HG03039 (cell line): ENCODE measurements around the gene LRMDA.

Experiments used
- ATAC-seq: cut with Tn5 transposase; IDR thresholded peaks from one replicate; pipeline ENCODE4 v1.9.1; 2021; ENCODE audit warnings: mild to moderate bottlenecking, moderate library complexity; ENCODE audit not compliant: unreplicated experiment

The LRMDA gene

GRCh38 chr10:76430061-76430645, 998.7 kb downstream of the LRMDA start:
- no peak for ATAC-seq

GRCh38 chr10:76432016-76433012, 1000.9 kb downstream of the LRMDA start:
- no peak for ATAC-seq

GRCh38 chr10:76433161-76434005, 1002.0 kb downstream of the LRMDA start:
- no peak for ATAC-seq

- no peak for ATAC-seq
These were observed 1003.7 kb downstream of the LRMDA start for GRCh38 chr10:76435157-76435556.

GRCh38 chr10:76436401-76436811, 1005.0 kb downstream of the LRMDA start:
- no peak for ATAC-seq

- ATAC-seq: no peak
These were observed 1005.6 kb downstream of the LRMDA start for GRCh38 chr10:76436981-76437380.

- ATAC-seq: no peak
These were observed 1009.0 kb downstream of the LRMDA start for GRCh38 chr10:76440426-76440825.

- ATAC-seq: no peak
These were observed 1010.7 kb downstream of the LRMDA start for GRCh38 chr10:76442113-76442512.

DNA sequence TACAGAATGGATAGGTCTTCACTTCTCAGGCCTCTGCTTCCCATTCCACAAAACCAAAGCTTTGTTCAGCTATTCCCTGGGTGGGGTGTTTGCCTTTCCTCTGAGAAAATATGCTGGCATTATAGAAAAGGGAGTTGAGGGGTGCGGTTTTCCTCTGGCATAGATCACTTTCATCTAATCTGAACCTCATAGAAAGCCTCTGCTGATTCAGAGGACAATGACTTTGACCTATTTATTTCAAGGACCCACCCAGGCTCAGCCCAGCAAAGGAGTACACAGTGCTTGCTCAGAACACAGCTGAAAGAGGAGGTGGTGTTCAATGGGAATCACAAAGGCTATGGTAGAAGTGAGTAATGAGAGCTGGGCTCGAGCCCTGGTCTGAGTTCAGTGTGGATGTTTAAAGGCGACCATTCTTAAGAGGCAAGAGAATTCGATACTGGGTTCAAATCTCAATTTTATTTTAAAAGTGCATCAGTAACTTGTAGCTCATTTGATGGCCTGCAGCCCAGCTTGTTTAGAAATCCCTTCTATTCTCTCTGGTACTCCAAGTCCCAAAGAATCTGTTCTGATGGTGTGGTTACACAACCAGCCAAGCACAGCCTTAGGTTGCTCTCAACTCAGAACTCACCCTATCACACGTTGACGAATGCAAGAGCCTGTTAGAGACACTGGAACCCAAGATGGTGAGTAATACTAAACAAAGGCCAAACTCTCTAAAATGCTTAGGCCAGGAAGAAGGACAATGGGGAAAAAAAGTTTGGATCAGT, 1012.8 kb downstream of the LRMDA start:
- no peak for ATAC-seq

GRCh38 chr10:76447578-76447977, 1016.2 kb downstream of the LRMDA start:
- no peak for ATAC-seq

DNA sequence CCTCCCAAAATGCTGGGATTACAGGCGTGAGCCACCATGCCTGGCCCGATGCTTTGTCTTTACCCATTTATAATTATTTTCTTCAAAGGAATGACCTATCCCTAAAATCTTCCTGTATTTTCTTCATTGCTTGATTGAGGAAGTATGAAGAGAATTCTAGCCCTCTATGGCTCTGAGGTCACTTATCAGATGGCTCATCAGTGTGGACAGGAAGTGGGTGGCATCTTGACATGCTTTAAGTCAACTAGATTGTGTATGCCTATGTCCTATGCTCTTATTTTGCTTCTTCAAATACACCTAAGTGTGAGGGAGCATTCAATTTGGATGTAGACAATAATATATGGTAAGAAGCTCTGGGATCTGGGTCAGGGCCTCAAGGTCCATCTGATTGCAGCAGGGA, 1020.5 kb downstream of the LRMDA start:
- no peak for ATAC-seq

- ATAC-seq: no peak
These were observed 1021.9 kb downstream of the LRMDA start for GRCh38 chr10:76453332-76453731.

DNA sequence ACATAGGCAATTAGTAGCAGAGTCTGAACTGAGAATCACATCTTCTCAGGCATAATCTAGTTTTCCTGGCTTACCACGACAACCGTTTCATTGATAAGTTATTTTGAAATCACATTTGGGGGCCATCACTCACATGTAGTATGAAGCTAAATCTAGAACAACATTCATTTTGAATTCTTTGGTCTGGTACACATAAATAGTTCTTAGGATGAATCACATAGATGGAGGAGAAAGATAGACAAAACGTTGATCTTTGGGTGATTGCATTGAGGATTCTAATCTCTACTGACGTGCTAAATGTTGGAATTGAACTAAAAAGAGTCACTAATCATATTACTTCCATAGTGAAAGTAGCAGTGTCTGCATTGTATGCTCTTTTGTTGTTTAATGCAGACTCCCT, 1022.6 kb downstream of the LRMDA start:
- no peak for ATAC-seq

GRCh38 chr10:76454506-76455140, 1023.2 kb downstream of the LRMDA start:
- ATAC-seq: no peak

- ATAC-seq: no peak
These were observed 1024.8 kb downstream of the LRMDA start for GRCh38 chr10:76456197-76456596.

DNA sequence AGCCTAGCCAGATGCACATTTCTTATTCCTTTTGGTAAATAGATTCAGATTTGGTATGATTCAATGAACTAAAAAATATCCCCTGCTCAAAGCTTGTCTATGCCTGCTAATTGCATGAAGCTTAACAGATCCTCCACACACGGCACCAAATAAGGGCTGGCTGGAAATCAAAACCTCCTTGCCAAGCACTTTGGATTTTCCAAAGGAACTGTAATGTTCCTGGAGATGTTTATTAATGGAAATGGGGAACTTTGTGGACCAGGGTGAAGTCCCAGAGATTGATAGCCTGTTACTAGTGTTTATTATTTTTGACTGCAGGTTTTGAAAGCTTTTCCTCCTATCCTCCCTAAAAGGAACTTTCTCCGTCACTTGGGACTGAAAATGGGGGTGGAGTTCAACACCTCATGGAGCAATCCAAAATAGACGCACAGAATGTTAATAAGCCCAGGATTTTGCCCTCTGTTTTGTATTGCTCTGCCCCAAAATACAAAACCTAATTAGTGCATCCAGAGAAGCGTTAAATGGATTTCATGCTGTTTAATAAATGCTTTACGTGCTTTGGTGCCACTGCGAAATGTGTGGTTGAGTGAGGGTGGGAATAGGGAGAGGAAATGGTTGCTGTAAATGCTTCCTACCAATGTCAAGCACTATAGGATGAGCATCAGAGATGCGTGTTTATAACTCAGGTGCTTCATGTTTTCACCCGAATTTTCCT, 1027.7 kb downstream of the LRMDA start:
- no peak for ATAC-seq

- no peak for ATAC-seq
These were observed 1029.6 kb downstream of the LRMDA start for GRCh38 chr10:76461024-76461423.

GRCh38 chr10:76463111-76463510, 1031.7 kb downstream of the LRMDA start:
- ATAC-seq: no peak

DNA sequence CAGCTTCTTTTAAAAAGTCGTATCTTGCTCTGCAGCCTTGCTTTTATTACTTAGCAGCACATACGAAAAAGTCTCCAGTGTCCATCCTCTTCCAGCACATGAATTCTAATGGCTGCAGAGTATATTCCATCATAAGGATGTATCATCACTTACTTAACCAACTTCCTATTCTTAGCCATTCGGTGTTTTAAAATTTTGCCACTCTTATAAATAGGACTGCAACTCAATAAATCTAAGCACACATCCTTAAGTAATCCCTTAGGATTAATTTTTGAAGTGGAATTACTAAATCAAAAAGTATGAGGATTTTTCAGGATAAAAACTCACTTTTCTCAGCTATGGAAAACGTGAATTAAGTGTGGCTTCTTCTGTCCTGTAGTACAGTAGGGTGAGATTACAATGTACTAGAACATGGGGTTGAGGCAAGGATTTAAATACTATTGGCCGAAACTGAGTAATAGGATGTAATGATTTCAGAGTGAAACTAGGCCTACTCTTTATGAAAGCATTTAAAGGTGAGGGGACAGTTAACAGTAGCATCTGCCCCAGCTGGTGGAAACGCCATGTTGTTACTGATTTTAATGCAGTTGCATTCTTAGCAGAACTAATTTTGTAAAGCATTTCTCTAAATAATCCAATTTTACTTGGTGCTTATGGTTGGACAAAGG, 1035.5 kb downstream of the LRMDA start:
- no peak for ATAC-seq
